Psoas muscle (tissue), 8 donors: Measurements from ENCODE around the gene SNTN. TPM values are rescaled to one million over a fixed set of nuclear protein-coding genes. Genes with fewer than 3 reads are reported as not detected.

Experiments
- ATAC-seq, 4 donors: fragments of 200-7000 bp; cut with Tn5 transposase; one replicate each; pipeline ENCODE4 v1.9.1; 2020; ENCODE audit warnings: moderate library complexity in 3 of 4, mild to moderate bottlenecking in 2 of 4
- DNase-seq, 2 donors: peaks; one replicate each; pipeline ENCODE4 v3.0.0-alpha.2; 2020
- H3K27ac ChIP-seq: fragments of 200-600 bp; one replicate; pipeline ENCODE4 v1.8.0; 2022
- H3K27me3 ChIP-seq, 3 donors: fragments of 200-600 bp in 1 of 3; one replicate each; pipeline versions ENCODE4 v1.6.1 to v1.8.0; 2013 to 2022; ENCODE audit warnings: low read length in 2 of 3, mild to moderate bottlenecking in 2 of 3, moderate library complexity in 1 of 3; ENCODE audit not compliant: insufficient read depth in 3 of 3
- H3K36me3 ChIP-seq, 2 donors: fragments of 200-600 bp in 1 of 2; one replicate each; pipeline versions ENCODE4 v1.6.1 to v1.8.0; 2013 to 2022; ENCODE audit warnings: low read depth in 1 of 2, mild to moderate bottlenecking in 1 of 2, moderate library complexity in 1 of 2; ENCODE audit not compliant: insufficient read depth in 1 of 2
- H3K4me1 ChIP-seq: fragments of 200-600 bp; one replicate; pipeline ENCODE4 v1.8.0; 2022
- H3K4me3 ChIP-seq: fragments of 200-600 bp; one replicate; pipeline ENCODE4 v1.8.0; 2022; ENCODE audit warnings: mild to moderate bottlenecking
- H3K9me3 ChIP-seq: fragments of 200-600 bp; one replicate; pipeline ENCODE4 v1.8.0; 2022
- WGBS, 3 donors: extraction: QIAGEN DNeasy Blood & Tissue Kit; methylation state at CpG; one replicate each; pipeline versions ENCODE4 v1.1.6 to v1.1.7; 2013; 5-methylcytosine and 5-hydroxymethylcytosine counted together
- intact Hi-C, 2 donors: fragments of 100-400 bp; cut with DNase I; formaldehyde crosslinking; loops; one replicate each; pipeline versions ENCODE4 v1.11.0 to v1.14.2; 2022
- polyA plus RNA-seq, 3 donors: library from polyadenylated mRNA; stranded (reverse); fragments of 200-250 nt; gene quantifications; one replicate each; pipeline ENCODE4 v1.2.3, GENCODE V29; 2013
- total RNA-seq, 4 donors: library from RNA; stranded (reverse); fragmentation: NEBNext Ultra II Directional in 2 of 4; extraction: Animal tissue kit (Norgen Biotek cat#: 25700) in 2 of 4; gene quantifications; one replicate each; pipeline versions ENCODE4 v1.2.1 to v1.2.4, GENCODE V29; 2021 to 2023
- TF ChIP-seq, protein P1 (sequence below): fragments of 200-600 bp; IDR thresholded peaks from one replicate; pipeline ENCODE4 v1.8.0; 2022; ENCODE audit warnings: antibody characterized with exemption
- donor health status: healthy with polysubstance abuse.
- donor health status: DM: no; HTN: no; CAD: no; lungs with moderate emphysema.
- donor health status: Bipolar disorder and iron deficiency.
- donor health status: healthy.
- donor health status: DM: yes; HTN: yes; CAD: no.
- donor health status: DM: no; HTN: no; CAD: no.
- donor health status: DM: no; HTN: no; CAD: no.
- donor health status: DM: yes; HTN: yes; CAD: no.

SNTN gene
- total and polyA plus RNA-seq, 7 donors, result not detected

DNA sequence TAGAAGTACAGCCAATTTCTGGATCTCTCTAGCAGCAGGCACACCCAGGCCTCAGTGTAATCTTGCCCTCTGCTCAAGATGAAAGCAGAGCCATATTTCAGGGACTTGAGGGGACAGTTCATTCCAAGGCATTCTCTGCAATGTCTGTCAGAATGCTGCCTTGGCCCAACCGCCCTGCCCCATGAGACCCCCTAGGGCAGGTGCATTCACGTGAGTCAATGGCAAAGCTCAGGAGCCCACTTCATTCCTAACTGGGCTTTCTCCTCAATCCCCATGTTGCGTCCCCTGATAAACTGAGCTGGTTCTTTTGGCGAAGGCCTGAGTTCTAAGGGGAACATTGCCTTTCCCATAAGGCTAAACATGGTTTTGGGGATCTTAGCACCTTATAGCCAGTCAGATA lies 9.5 kb downstream of the SNTN start:
- 70 to 74% (median 73%) methylated on average over 4 of the region's 4 CpGs for WGBS, 3 donors
- TF ChIP-seq, protein P1, sequence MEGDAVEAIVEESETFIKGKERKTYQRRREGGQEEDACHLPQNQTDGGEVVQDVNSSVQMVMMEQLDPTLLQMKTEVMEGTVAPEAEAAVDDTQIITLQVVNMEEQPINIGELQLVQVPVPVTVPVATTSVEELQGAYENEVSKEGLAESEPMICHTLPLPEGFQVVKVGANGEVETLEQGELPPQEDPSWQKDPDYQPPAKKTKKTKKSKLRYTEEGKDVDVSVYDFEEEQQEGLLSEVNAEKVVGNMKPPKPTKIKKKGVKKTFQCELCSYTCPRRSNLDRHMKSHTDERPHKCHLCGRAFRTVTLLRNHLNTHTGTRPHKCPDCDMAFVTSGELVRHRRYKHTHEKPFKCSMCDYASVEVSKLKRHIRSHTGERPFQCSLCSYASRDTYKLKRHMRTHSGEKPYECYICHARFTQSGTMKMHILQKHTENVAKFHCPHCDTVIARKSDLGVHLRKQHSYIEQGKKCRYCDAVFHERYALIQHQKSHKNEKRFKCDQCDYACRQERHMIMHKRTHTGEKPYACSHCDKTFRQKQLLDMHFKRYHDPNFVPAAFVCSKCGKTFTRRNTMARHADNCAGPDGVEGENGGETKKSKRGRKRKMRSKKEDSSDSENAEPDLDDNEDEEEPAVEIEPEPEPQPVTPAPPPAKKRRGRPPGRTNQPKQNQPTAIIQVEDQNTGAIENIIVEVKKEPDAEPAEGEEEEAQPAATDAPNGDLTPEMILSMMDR, result no peak
- Histone ChIP-seq H3K4me3 (no peak overlapping the region), H3K27me3 (peaks cover 0 to 2% (median 0%) of the 10 kb centered on the region in 3 donors), H3K4me1 (no peaks in the 10 kb centered on the region), H3K27ac (no peak overlapping the region), H3K36me3 (no peaks in the 10 kb centered on the region), H3K9me3 (no peaks in the 10 kb centered on the region)
- no peak for DNase-seq
- ATAC-seq, result no peak
- intact Hi-C loops, result no loop called here

DNA sequence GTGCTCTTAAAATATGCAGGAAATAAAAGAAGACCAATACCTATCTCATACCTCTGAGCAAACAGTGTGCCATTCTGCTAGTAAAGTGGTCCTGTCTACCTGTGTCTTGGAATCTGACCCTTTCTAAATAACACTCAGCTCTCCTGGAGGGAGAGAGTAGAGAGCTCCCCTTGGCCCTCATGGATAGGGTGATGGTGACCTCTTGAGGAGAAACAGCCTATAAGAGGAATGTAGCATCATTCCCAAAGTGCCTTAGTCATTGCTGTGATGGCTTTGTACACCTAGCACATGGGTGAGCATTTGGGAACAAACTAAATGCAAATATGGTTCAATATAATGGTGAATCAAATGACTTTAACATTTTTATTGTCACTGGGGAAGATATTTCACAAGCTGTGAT lies 10.0 kb downstream of the SNTN start:
- H3K36me3 ChIP-seq, result no peaks in the 10 kb centered on the region
- TF ChIP-seq, protein P1, result no peak
- H3K27ac ChIP-seq, result no peak overlapping the region
- no peaks in the 10 kb centered on the region for H3K4me1 ChIP-seq
- DNase-seq, result no peak
- intact Hi-C loops, result no loop called here
- peaks cover 0 to 2% (median 0%) of the 10 kb centered on the region in 3 donors for H3K27me3 ChIP-seq
- ATAC-seq, result no peak
- no peak overlapping the region for H3K4me3 ChIP-seq
- H3K9me3 ChIP-seq, result no peaks in the 10 kb centered on the region

DNA sequence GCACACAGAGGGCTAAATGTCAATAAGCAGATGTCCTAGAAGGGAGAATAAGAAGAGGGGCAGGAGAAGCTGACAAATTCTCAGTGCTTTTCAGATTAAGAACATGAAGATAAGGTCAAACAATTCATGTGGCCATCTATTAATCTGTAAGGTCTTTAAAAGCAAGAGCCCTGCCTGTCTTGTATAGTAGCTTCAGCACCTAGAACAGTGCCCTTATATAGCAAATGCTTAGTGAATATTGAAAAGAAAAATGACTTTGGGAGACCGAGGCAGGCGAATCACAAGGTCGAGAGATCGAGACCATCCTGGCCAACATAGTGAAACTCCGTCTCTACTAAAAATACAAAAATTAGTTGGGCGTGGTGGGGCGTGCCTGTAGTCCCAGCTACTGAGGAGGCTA lies 18.1 kb downstream of the SNTN start:
- WGBS, 3 donors, result 91 to 97% (median 94%) methylated on average over 7 of the region's 7 CpGs
- TF ChIP-seq, protein P1, result no peak
- DNase-seq (no peak), ATAC-seq (no peak)
- no peaks in the 10 kb centered on the region for H3K4me1 ChIP-seq
- no peak overlapping the region for H3K27ac ChIP-seq
- no peaks in the 10 kb centered on the region for H3K27me3 ChIP-seq
- H3K4me3 ChIP-seq, result no peak overlapping the region
- no peaks in the 10 kb centered on the region for H3K36me3 ChIP-seq
- H3K9me3 ChIP-seq, result no peaks in the 10 kb centered on the region
- intact Hi-C loops, result no loop called here

DNA sequence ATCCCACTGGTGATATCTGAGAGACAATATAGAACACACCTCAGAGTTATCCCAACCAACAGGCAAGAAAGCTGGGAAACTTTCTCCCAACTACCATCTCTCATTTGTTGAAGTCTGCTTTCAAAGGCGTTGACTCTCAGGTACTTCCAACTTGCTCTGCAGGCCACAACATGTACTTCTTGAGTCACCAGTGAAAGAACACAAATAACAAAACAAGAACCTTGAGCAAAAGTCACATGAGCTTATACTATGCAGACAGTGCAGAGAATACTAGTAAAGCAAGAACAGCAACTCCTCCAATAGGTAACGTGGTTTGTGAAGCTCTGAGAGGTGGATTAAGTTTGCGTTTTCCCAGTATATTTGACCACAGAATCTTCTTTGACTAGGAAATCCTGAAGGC lies 20.6 kb downstream of the SNTN start:
- 79 to 86% (median 84%) methylated on average over 3 of the region's 3 CpGs for WGBS, 3 donors
- Histone ChIP-seq H3K36me3 (no peaks in the 10 kb centered on the region), H3K27me3 (no peaks in the 10 kb centered on the region), H3K4me3 (no peak overlapping the region), H3K4me1 (no peaks in the 10 kb centered on the region), H3K9me3 (no peaks in the 10 kb centered on the region), H3K27ac (no peak overlapping the region)
- intact Hi-C loops, result no loop called here
- DNase-seq, result no peak
- ATAC-seq, result no peak
- TF ChIP-seq, protein P1, result no peak

DNA sequence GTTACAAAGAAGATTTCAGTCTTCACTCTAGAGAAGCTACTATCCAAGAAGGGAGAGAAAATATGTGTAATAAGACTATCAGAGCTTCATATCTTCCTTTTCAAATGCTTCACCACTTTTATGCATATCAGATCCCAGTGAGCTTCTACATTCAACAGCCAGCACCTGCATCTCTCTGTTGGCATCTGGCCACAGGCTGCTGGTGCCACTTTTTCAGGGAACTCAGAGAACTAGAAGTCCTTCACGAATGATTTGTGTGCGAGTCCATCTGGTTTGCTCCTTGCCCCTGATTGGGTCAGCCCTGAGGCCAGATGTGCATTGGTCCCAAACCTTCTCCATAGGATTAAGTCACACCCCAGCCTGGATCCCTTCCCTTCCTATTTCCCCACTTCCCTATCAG lies 22.1 kb downstream of the SNTN start:
- ATAC-seq (no peak), DNase-seq (no peak)
- no peaks in the 10 kb centered on the region for H3K36me3 ChIP-seq
- TF ChIP-seq, protein P1, result no peak
- WGBS, 3 donors, result 46 to 71% (median 68%) methylated on average over 2 of the region's 2 CpGs
- H3K4me3 ChIP-seq, result no peak overlapping the region
- intact Hi-C loops, result no loop called here
- H3K27me3 ChIP-seq, result no peaks in the 10 kb centered on the region
- no peak overlapping the region for H3K27ac ChIP-seq
- no peaks in the 10 kb centered on the region for H3K4me1 ChIP-seq
- no peaks in the 10 kb centered on the region for H3K9me3 ChIP-seq
